ENCODE measurements around the gene EIF2S2.
"Not testable (repeated sequence)": the region's sequence is repeated elsewhere in the genome, so short reads cannot be mapped to it uniquely, and the experiment has no call there.

EIF2S2 gene, protein sequence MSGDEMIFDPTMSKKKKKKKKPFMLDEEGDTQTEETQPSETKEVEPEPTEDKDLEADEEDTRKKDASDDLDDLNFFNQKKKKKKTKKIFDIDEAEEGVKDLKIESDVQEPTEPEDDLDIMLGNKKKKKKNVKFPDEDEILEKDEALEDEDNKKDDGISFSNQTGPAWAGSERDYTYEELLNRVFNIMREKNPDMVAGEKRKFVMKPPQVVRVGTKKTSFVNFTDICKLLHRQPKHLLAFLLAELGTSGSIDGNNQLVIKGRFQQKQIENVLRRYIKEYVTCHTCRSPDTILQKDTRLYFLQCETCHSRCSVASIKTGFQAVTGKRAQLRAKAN
- total RNA-seq: 74.3 to 133 (median 111) reads per million in 17 experiments

DNA sequence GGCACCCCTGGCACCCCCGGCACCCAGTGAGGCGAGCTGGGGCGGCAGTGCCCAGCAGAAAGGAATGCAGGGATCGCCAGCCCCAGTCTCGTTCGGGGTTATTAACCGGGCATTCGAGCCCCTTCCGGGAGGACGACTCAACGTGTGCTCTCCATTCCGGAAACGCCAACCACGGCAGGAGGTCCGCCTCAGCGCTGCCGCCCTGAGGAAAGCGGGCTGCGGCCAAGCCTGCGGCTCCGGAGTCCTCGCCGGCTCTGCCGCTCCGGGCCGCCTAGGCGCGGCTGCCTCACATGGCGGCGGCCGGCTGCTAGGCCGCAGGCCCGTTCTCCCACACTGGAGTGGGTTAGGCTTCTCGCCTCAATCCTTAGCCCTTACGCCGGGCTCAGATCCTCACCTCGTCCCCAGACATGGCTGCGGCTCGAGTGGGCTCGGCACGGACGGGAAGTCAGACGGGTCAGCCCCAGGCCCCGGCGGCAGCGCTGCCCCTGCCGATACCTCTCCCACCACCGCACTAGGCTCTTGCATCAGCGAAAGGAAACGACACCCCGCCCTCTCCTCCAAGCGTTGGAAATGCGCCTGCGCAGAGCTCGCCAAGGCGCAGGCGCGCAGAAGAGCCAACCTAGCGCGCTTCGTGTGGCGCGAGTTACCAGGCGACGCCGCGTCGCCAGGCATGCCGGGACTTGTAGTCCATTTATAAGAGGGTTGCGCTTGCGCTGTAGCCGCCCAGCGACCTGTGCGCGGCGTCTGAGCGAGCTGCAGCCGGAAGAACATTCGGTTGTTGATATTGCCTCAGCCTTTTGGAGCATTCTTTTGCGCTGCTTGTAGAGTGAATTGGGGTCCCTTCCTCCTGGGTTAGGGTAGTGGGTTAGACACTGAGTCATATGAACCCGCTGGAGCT, at the start of gene EIF2S2:
TSS of gene EIF2S2 (minus strand) at position 542 of the 898 bp plus-strand sequence. CDS start at position 409, 133 bp downstream.
- DNase-seq: peak; percentile 99 to 100 (median 100)

DNA sequence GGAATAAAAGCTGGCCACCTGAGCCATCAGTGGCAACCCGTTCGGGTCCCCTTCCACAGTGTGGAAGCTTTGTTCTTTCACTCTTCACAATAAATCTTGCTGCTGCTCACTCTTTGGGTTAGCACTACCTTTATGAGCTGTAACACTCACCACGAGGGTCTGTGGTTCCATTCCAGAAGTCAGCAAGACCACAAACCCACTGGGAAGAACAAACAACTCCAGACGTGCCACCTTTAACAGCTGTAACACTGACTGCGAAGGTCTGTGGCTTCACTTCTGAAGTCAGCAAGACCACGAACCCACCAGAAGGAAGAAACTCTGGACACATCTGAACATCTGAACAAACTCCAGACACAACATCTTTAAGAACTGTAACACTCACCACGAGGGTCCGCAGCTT, 45.7 kb upstream of the EIF2S2 start:
- DNase-seq: not testable (repeated sequence)

DNA sequence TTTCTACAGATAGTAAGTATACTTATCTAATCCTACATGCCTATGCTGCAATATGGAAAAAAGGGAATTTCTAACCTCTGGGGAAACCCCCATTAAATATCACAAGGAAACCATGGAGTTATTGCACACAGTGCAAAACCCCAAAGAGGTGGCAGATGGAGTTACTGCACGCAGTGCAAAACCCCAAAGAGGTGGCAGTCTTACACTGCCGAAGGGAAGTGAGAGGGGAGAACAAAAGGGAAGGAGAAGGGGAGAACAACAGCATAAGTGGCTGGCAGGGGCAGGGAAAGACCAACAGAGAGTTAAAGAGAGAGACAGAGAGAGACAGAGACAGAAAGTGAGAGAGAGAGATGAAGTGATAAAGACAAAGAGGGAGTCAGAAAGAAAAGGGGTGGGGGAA, 43.8 kb upstream of the EIF2S2 start:
- DNase-seq: peak; percentile 51 to 77 (median 69)

DNA sequence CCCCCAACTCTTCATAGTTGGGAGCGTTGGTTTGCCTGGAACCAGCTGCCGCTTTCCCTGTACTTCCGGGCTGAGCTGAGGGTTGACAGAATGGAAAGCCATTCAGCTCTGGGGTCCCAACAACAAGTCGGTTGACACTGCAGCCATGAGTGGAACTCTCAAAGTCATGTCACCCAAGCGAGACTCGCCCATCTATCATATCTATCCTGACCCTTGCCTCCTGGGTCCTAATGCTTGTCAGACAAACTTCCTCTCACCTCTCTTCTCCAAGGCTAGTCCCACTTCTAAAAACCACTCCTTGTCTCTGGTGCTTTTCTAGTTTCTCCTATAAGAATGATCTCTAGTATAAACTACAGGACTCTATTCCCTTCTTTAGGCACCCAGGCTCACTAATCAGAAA, 41.1 kb upstream of the EIF2S2 start:
- DNase-seq: not testable (repeated sequence)

DNA sequence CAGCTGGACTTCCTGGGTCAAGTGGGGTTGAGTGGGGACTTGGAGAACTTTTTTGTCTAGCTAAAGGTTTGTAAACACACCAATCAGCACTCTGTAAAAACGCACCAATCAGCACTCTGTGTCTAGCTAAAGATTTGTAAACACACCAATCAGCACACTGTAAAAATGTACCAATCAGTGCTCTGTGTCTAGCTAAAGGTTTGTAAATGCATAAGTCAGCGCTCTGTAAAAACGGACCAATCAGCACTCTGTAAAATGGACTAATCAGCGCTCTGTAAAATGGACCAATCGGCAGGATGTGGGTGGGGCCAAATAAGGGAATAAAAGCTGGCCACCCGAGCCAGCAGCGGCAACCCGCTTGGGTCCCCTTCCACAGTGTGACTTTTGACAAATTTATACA, 40.0 kb upstream of the EIF2S2 start:
- DNase-seq: not testable (repeated sequence)

DNA sequence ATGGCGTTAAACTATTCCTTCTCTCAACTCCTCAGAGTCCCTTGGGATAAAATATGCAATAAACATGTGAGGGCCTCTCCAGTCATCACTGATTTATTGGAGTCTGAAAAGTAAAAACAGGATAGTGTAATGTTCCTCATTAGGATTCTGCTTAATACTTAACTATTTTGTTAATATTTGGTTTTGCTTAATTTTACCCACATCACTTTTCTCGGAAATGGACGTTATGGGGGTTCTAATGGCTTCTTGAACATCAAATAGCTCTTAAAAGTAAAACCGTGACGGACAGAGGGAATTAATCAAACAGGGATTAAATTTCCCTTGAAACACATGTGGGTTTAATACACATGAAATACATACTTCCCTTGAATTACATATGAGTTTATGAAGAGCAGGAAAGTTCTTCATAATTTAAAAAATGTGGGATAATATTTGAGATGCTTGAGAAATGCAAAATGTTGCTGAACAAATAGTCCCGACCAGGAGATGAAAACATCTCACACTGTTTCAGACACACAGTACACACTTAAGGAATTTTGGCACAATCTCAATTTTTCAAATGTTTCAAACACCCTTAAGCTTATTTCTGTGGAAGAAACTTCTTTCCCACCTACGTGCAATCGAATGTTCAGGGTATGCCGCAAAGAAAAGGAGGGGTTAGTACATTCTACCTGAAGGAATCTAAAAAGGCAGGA, 38.4 kb upstream of the EIF2S2 start:
- DNase-seq: no peak

DNA sequence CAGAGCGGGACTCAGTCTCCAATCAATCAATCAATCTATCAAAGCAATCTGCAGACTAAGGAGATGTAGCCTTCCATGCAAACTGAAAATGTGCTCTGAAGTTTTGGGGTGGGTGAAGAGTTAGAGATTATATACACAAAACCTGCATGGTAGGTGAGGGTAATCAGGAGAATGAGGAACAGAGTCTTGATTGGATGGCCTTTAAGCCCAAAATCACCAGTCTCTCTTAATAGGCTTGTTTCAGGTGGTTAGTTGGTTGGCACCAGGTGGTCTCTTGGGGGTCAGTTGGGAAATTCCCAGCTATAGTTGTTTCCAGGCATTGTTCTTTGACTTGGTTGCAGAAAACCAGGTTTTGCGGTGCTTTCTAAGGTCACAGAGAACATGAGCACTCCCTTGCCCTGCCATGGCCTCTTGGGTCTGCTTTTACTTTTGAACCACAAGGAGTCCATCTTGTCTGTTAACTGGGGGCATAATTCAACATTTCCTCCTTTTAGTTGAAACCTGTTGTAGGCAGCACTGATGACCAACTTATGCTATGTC, 33.3 kb upstream of the EIF2S2 start:
- no peak for DNase-seq

DNA sequence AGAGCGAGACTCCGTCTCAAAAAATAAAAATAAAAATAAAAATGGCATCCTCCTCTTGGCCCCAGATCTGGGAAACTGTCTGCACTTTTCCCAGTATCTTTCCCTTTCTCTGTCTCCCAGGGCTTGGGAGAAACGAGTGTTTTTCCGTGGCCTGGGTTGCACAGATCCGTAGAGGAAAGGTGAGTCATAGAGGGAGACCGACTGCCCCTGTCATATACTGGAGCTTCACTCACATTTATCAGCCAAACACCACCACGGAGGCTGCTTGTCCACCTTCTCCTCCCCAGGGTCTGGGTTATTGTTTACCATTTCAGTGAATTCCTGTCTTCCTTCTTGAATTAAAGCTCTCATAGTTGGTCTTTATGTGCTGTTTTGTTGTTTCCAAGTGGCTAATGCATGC, 31.9 kb upstream of the EIF2S2 start:
- no peak for DNase-seq

DNA sequence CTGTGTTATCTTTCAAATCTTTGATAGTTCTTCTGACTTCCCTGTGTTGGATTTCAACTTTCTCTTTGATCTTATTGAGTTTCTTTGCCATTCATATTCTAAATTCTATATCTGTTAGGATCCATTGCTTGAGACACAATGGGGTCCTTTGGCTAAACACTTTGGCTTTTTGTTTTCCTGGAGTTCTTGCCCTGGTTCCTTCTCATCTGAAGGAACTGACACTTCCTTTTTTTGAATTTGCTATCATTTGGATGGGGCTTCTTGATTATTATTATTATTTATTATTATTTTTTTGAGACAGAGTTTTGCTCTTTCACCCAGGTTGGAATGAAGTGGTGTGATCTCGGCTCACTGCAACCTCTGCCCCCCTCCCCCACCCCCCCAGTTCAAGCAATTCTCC, 30.1 kb upstream of the EIF2S2 start:
- no peak for DNase-seq

DNA sequence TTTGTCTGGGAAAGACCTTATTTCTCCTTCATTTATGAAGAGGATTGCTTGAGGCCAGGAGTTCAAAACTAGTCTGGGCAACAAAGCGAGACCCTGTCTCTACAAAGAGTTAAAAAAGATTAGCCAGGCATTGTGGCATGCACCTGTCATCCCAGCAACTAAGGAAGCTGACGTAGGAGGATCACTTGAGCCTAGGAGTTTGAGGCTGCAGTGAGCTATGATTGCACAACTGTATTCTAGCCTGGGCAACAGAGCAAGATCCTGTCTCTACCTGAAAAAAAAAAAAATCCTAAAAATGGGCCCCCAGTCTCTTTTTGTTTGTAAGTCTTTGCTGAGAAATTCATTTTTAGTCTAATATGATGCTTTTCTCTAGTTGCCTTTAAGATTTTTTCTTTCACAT, 29.2 kb upstream of the EIF2S2 start:
- no peak for DNase-seq

DNA sequence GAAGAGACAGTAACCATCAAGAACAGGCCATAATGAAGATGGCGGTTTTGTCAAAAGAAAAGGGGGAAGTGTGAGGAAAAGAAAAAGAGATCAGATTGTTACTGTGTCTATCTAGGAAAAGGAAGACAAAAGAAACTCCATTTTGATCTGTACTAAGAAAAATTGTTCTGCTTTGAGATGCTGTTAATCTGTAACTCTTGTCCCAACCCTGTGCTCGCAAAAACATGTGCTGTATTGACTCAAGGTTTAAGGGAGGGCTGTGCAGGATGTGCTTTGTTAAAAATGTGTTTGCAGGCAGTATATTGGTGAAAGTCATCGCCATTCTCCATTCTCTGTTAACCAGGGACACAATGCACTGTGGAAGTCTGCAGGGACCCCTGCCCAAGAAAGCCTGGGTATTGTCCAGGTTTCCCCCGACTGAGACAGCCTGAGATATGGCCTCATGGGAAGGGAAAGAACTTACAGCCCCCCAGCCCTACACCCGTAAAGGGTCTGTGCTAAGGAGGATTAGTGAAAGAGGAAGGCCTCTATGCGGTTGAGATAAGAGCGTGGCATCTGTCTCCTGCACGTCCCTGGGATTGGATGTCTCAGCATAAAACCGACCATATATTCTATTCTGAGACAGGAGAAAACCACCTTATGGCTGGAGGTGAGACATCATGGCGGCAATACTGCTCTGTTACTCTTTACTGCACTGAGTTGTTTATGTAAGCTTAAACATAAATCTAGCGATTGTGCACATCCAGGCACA, 23.7 kb upstream of the EIF2S2 start:
- not testable (repeated sequence) for DNase-seq

DNA sequence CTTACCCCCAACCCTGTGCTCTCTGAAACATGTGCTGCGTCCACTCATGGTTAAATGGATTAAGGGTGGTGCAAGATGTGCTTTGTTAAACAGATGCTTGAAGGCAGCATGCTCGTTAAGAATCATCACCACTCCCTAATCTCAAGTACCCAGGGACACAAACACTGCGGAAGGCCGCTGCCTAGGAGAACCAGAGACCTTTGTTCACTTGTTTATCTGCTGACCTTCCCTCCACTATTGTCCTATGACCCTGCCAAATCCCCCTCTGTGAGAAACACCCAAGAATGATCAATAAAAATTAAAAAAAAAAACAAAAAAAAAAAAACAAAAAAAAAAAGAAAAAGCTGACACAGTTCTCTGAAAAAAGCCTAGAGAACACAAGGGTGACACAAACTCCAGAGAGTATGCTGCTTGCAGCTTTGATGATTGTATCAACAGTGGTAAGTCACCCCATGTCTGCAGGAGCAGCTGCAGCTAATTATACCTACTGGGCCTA, 21.4 kb upstream of the EIF2S2 start:
- DNase-seq: not testable (repeated sequence)

DNA sequence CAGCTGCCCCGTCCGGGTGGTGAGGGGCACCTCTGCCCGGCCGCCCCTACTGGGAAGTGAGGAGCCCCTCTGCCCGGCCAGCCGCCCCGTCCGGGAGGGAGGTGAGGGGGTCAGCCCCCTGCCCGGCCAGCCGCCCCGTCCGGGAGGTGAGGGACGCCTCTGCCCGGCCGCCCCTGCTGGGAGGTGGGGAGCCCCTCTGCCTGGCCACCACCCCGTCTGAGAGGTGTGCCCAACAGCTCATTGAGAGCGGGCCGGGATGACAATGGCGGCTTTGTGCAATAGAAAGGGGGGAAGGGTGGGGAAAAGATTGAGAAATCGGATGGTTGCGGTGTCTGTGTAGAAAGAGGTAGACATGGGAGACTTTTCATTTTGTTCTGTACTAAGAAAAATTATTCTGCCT, 20.9 kb upstream of the EIF2S2 start:
- DNase-seq: not testable (repeated sequence)

DNA sequence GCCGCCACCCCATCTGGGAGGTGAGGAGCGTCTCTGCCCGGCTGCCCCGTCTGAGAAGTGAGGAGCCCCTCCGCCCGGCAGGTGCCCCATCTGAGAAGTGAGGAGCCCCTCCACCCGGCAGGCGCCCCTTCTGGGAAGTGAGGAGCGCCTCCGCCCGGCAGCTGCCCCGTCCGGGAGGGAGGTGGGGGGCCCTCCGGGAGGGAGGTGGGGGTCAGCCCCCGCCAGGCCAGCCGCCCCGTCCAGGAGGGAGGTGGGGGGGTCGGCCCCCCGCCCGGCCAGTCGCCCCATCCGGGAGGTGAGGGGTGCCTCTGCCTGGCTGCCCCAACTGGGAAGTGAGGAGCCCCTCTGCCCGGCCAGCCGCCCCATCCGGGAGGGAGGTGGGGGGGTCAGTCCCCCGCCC, 20.4 kb upstream of the EIF2S2 start:
- DNase-seq: not testable (repeated sequence)

DNA sequence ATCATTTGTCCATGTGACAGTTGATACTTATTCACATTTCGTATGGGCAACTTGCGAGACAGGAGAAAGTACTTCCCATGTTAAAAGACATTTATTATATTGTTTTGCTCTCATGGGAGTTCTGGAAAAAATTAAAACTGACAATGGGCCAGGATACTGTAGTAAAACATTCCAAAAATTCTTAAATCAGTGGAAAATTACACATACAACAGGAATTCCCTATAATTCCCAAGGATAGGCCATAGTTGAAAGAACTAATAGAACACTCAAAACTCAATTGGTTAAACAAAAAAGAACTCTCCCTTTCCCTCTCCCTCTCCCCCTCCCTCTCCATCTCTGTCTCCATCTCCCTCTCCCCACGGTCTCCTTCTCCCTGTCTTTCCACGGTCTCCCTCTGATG, 19.4 kb upstream of the EIF2S2 start:
- no peak for DNase-seq

DNA sequence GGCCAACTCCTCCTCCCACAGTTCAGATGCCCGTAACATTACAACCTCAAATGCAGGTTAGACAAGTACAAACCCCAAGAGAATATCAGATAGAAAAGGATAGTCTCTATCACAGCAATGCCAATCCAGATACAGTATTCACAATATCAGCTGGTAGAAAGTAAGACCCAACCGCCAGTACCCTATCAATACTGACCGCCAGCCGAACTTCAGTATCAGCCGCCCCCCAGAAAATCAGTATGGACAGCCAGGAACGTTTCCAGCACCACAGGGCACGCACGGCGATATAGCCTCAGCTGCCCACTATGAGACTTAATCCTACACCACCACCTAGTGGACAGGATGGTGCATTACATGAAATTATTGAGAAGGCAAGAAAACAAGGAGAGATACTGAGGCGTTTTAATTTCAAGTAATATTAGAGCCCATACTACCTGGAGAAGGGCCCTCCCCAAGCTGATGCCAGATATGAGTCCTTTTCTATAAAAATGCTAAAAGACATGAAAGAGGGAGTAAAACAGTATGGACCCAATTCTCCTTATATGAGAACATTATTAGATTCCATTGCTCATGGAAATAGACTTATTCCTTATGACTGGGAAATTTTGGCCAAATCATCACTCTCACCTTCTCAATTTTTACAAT, 17.6 kb upstream of the EIF2S2 start:
- peak; percentile 73 to 85 (median 76) for DNase-seq

DNA sequence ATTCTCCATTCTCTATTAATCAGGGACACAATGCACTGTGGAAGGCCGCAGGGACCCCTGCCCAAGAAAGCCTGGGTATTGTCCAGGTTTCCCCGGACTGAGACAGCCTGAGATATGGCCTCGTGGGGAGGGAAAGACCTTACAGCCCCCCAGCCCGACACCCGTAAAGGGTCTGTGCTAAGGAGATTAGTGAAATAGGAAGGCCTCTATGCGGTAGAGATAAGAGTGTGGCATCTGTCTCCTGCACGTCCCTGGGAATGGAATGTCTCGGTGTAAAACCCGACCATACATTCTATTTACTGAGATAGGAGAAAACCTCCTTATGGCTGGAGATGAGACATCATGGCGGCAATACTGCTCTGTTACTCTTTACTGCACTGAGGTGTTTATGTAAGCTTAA, 15.7 kb upstream of the EIF2S2 start:
- no peak for DNase-seq

DNA sequence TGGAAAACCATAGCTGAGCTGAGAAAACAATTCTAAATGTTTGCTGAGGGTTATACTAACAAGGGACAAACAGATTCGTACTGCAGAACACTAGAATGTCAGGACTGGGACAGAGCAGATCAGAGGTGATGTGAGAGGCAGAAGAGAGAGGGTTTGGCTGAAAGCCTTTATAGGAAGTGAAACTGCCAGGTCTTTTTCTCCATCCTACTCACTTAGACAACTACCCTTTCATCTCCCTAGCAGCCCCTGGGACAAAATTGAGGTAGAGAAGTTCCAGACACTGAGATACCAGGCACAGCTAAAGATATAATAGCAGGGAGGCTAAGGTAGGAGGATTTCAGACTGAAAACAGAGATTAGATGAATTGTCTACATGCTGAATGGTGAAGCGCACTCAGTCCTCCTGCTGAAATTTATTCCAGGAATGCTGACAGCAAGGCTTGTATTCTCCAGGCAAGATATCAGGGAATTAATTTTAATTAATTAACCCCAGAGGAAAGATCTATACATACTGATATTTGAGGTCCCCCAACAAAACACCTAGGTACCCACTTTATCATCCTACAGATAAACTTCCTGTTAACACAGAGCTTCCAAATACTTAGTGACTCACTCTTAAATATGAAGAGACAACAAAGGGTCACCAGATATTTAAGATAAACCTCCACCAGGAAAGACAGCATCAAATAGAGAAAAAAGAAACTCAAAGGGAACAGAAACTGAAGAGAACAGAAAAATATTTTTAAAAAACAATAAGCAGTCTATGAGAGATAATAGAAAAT, 12.6 kb upstream of the EIF2S2 start:
- peak in 2 of 4 experiments; percentile 11 to 12 for DNase-seq

DNA sequence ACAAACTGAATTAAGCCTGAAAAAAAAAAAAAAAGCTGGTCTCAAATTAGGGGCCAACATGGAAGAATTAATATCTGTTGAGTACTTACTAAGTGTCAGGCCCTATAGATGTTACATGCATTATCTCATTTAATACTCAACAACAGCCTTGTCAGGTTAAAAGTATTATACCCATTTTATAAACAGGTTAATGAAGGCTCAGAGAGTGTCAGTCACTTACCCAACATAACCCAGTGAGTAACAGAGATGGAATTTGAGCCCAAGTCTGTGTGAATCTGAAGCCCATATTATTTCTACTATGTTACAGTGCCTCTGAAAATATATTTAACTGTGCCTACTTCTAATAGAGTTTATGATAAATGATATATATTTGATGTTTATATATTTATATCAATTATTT, 11.3 kb upstream of the EIF2S2 start:
- DNase-seq: no peak

DNA sequence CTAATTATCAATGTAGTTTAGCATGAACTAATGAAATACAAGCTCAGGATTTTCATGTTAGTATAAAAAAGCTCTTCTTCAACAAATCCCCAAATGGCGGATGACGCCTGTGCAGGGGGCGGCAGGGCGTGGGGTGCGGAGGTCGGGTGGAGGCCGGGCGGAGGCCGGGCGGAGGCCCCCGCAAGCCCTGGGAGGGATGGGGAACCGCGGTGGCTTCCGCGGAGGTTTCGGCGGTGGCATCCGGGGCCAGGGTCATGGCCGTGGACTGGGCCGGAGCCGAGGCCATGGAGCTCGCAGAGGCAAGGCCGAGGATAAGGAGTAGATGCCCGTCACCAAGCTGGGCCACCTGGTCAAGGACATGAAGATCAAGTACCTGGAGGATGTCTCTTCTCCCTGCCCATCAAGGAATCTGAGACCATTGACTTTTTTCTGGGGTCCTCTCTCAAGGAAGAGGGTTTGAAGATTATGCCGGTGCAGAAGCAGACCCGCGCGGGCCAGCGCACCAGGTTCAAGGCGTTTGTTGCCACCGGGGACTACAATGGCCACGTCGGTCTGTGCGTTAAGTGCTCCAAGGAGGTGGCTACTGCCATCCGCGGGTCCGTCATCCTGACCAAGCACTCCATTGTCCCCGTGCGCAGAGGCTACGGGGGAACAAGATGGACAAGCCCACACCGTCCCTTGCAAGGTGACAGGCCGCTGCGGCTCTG, 10.4 kb upstream of the EIF2S2 start:
- no peak for DNase-seq
